ENCODE data around the gene MYL12B.

The MYL12B gene

GRCh38 chr18:3263132-3263700 is 1.3 kb downstream of the MYL12B start:
- DNase-seq, result no peak

GRCh38 chr18:3264362-3264761 is 2.4 kb downstream of the MYL12B start:
- no peak for DNase-seq

- no peak for DNase-seq
These were observed 3.7 kb downstream of the MYL12B start for GRCh38 chr18:3265564-3266033.

GRCh38 chr18:3266062-3266608 is 4.2 kb downstream of the MYL12B start:
- DNase-seq, result no peak

GRCh38 chr18:3268306-3268705 is 6.4 kb downstream of the MYL12B start:
- DNase-seq, result no peak

GRCh38 chr18:3269241-3269913 is 7.4 kb downstream of the MYL12B start:
- no peak for DNase-seq

GRCh38 chr18:3269914-3270299 is 8.0 kb downstream of the MYL12B start:
- no peak for DNase-seq

- no peak for DNase-seq
These were observed 11.1 kb downstream of the MYL12B start for GRCh38 chr18:3273042-3273441.

- DNase-seq, result peak; percentile 38
These were observed 15.8 kb downstream of the MYL12B start for GRCh38 chr18:3277643-3278213.

GRCh38 chr18:3279201-3280185 is 17.6 kb downstream of the MYL12B start:
- DNase-seq, result no peak

- DNase-seq, result peak; percentile 60
These were observed 19.8 kb downstream of the MYL12B start for GRCh38 chr18:3281456-3282400.

GRCh38 chr18:3283253-3283863 is 21.4 kb downstream of the MYL12B start:
- no peak for DNase-seq

- DNase-seq, result no peak
These were observed 22.0 kb downstream of the MYL12B start for GRCh38 chr18:3283908-3284307.

- no peak for DNase-seq
These were observed 22.6 kb downstream of the MYL12B start for GRCh38 chr18:3284501-3284900.

- DNase-seq, result no peak
These were observed 24.2 kb downstream of the MYL12B start for GRCh38 chr18:3286159-3286558.

GRCh38 chr18:3293196-3293951 is 31.4 kb downstream of the MYL12B start:
- DNase-seq, result no peak

GRCh38 chr18:3294435-3295080 is 32.6 kb downstream of the MYL12B start:
- no peak for DNase-seq

GRCh38 chr18:3297025-3297984 is 35.4 kb downstream of the MYL12B start:
- peak; percentile 93 for DNase-seq

- DNase-seq, result no peak
These were observed 42.9 kb downstream of the MYL12B start for GRCh38 chr18:3304832-3305231.
